HG03025 (cell line): ENCODE results near the gene XPA.
"Not testable (repeated sequence)": the region's sequence is repeated elsewhere in the genome, so short reads cannot be mapped to it uniquely, and the experiment has no call there.

Source experiments
- ATAC-seq: cut with Tn5 transposase; IDR thresholded peaks from one replicate; pipeline ENCODE4 v1.9.1; 2021; ENCODE audit warnings: mild to moderate bottlenecking, moderate library complexity; ENCODE audit not compliant: unreplicated experiment, low FRiP score

XPA gene

GRCh38 chr9:97696803-97697601, at the start of gene XPA:
TSS of gene XPA (minus strand) at chr9:97697340. CDS start at chr9:97697292, 48 bp downstream.
- ATAC-seq: peak; percentile 80

GRCh38 chr9:97744710-97745708, 47.9 kb upstream of the XPA start:
- ATAC-seq: no peak

GRCh38 chr9:97744025-97744424, 46.9 kb upstream of the XPA start:
- ATAC-seq: not testable (repeated sequence)

GRCh38 chr9:97742545-97742944, 45.4 kb upstream of the XPA start:
- ATAC-seq: no peak

- ATAC-seq: no peak
Observed at GRCh38 chr9:97741947-97742346, 44.8 kb upstream of the XPA start.

- no peak for ATAC-seq
Observed at GRCh38 chr9:97740848-97741821, 44.0 kb upstream of the XPA start.

GRCh38 chr9:97737429-97737828, 40.3 kb upstream of the XPA start:
- no peak for ATAC-seq

- ATAC-seq: no peak
Observed at GRCh38 chr9:97735070-97735600, 38.0 kb upstream of the XPA start.

GRCh38 chr9:97726716-97727115, 29.6 kb upstream of the XPA start:
- no peak for ATAC-seq

- no peak for ATAC-seq
Observed at GRCh38 chr9:97723819-97724218, 26.7 kb upstream of the XPA start.

GRCh38 chr9:97722331-97722730, 25.2 kb upstream of the XPA start:
- no peak for ATAC-seq

- ATAC-seq: no peak
Observed at GRCh38 chr9:97721396-97721795, 24.3 kb upstream of the XPA start.

GRCh38 chr9:97717866-97718265, 20.7 kb upstream of the XPA start:
- ATAC-seq: no peak

GRCh38 chr9:97714435-97714834, 17.3 kb upstream of the XPA start:
- ATAC-seq: no peak

GRCh38 chr9:97711223-97711626, 14.1 kb upstream of the XPA start:
- ATAC-seq: no peak

GRCh38 chr9:97710356-97711222, 13.4 kb upstream of the XPA start:
- ATAC-seq: no peak

GRCh38 chr9:97706246-97706645, 9.1 kb upstream of the XPA start:
- no peak for ATAC-seq

- ATAC-seq: no peak
Observed at GRCh38 chr9:97705354-97705950, 8.3 kb upstream of the XPA start.

GRCh38 chr9:97704851-97705250, 7.7 kb upstream of the XPA start:
- ATAC-seq: no peak
